ENCODE measurements around the gene RPTOR.

DNA sequence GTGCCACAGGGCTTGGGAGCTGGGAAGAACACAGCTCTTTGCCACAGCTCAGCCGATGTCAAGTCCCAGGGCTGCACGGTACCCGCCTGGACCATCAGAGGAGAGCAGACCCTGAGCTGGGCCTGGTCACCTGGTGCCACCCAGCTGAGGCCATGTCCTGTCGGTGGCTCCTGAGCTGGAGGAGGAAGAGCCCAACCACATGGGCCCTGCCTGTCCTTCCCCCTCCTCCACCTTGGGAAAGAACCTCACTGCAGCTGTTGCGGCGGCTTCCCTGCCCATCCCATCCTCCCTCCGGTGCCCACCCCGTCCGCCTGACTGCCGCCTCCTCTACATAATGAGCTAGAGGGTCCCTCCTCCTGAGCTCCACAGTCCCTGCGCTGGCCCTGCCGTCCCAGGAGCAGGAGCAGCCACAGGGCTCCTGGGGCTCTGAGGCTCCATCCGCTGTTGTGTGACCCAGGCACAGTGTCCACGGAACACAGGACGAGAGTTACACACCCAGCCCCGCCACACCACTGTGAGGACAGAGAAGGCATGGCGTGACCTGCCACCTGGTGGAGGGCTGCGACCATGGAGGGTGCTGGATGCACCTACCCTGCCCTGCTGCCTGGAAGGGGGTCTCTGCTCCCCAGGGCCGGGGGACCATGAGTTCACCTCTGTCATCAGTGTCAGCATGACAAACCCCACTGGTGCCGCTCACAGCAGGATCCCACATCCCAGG is 425.6 kb downstream of the RPTOR start:
- TF ChIP-seq, protein P1, sequence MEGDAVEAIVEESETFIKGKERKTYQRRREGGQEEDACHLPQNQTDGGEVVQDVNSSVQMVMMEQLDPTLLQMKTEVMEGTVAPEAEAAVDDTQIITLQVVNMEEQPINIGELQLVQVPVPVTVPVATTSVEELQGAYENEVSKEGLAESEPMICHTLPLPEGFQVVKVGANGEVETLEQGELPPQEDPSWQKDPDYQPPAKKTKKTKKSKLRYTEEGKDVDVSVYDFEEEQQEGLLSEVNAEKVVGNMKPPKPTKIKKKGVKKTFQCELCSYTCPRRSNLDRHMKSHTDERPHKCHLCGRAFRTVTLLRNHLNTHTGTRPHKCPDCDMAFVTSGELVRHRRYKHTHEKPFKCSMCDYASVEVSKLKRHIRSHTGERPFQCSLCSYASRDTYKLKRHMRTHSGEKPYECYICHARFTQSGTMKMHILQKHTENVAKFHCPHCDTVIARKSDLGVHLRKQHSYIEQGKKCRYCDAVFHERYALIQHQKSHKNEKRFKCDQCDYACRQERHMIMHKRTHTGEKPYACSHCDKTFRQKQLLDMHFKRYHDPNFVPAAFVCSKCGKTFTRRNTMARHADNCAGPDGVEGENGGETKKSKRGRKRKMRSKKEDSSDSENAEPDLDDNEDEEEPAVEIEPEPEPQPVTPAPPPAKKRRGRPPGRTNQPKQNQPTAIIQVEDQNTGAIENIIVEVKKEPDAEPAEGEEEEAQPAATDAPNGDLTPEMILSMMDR (IDR thresholded peaks at IDR 0.05), result peak in 2 of 3 donors; percentile 41 to 48
- no peak for TF ChIP-seq POLR2A (IDR thresholded peaks at IDR 0.05)
- no peak for TF ChIP-seq POLR2AphosphoS5 (IDR thresholded peaks at IDR 0.05)
